GM12801 (cell line): ENCODE measurements around the gene GKN1.

Experiments
- TF ChIP-seq, protein P1 (sequence below): IDR thresholded peaks from one replicate; pipeline ENCODE4 v1.5.1; 2011; ENCODE audit warnings: control low read depth; ENCODE audit not compliant: insufficient read length; ENCODE audit errors: extremely low read depth

GKN1 gene

DNA sequence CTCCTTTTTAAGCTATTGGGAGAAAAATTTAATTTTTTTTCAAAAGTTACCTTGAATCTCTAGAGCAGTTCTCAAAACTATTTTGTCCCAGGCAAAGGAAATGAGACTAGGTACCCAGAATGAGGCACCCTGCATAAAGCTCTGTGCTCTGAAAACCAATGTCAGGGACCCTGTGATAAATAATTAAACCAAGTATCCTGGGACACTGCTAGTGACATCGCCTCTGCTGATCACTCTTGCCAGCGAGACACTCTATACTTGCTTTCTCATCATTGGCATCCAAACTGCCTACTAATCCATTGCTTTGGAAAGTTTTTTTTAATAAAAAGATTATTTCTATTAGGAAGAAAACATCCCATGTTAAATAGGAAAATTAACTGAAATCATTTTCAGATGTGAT is 1.4 kb downstream of the GKN1 start:
- TF ChIP-seq, protein P1, sequence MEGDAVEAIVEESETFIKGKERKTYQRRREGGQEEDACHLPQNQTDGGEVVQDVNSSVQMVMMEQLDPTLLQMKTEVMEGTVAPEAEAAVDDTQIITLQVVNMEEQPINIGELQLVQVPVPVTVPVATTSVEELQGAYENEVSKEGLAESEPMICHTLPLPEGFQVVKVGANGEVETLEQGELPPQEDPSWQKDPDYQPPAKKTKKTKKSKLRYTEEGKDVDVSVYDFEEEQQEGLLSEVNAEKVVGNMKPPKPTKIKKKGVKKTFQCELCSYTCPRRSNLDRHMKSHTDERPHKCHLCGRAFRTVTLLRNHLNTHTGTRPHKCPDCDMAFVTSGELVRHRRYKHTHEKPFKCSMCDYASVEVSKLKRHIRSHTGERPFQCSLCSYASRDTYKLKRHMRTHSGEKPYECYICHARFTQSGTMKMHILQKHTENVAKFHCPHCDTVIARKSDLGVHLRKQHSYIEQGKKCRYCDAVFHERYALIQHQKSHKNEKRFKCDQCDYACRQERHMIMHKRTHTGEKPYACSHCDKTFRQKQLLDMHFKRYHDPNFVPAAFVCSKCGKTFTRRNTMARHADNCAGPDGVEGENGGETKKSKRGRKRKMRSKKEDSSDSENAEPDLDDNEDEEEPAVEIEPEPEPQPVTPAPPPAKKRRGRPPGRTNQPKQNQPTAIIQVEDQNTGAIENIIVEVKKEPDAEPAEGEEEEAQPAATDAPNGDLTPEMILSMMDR: no peak

DNA sequence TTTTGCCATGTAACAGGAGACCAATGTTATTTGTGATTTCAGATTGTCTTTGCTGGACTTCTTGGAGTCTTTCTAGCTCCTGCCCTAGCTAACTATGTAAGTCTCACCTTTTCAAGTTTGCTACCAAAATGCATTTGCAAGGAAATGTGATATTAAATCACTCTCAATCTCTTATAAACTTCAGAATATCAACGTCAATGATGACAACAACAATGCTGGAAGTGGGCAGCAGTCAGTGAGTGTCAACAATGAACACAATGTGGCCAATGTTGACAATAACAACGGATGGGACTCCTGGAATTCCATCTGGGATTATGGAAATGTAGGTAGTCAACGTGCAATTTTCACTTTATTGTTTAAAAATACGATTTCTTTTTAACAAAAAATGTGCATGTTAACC is 3.0 kb downstream of the GKN1 start:
- TF ChIP-seq, protein P1: no peak

DNA sequence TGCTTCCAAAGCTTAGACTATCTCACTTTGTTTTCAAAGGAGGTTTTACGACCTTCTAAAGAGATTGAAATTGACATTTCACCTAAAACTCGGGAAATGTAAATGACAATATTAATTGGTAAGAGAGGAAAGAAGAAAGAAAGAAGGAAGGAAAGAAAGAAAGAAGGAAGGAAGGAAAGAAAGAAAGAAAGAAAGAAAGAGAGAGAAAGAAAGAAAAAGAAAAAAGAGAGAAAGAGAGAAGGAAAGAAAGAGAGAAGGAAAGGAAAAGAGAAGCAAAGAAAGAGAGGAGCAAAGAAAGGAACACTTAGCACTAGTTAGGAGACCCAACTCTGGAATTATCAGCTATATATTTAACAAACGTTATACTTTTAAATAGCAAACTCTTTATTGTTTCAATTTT is 3.7 kb downstream of the GKN1 start:
- TF ChIP-seq, protein P1: no peak

DNA sequence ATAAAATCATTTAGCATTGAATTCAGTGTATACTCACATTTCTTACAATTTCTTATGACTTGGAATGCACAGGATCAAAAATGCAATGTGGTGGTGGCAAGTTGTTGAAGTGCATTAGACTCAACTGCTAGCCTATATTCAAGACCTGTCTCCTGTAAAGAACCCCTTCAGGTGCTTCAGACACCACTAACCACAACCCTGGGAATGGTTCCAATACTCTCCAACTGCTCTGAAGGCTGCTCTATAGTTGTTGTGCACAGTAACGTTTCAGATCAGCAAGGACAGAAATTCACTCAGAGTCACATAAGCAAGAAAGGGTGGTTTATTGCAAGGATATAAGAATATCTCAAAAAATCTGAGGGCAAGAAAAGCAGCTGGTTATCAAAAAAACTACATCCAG is 6.5 kb downstream of the GKN1 start:
- TF ChIP-seq, protein P1: no peak

DNA sequence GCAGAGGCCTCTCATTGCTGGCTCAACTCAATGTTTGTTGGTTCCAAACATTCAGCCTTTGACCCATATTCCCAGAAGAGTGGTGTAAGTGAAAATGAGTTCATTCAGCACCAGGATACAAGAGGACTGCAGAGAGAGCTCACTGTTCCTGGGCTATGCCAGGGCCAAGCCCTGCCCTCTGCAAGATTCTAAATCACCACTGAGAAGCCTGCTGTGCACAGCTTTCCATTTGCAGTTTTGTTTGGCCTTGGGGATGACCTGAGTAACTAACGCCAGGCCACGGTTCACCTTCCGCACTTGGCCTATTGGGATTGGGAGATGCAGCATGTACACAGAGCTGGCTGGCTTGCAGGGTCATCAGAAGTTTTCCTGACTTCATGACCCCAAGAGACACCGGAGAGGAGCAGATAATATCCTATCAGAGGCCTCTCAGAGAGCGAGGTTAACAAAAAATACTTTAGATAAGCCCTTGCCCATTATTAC is 12.6 kb downstream of the GKN1 start:
- TF ChIP-seq, protein P1: no peak

DNA sequence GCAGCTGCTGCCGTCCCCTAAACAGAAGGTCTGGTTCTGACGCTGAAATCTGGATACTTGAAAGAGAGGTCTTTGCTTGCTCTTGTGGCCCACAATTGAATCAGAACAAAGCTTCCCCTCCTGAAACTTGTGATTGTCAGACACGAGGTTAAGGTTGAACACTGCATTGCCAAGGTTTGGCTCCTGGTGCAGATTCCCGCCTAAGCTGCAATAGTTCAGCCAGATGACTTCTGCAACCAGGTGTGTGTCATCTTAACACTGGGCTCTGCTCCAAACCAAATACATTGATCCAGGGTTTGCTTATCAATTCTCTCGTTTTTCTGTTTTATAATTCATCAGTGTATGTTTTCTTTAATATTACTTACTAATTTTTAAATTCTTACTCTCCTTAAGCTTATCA is 14.6 kb downstream of the GKN1 start:
- TF ChIP-seq, protein P1: no peak

DNA sequence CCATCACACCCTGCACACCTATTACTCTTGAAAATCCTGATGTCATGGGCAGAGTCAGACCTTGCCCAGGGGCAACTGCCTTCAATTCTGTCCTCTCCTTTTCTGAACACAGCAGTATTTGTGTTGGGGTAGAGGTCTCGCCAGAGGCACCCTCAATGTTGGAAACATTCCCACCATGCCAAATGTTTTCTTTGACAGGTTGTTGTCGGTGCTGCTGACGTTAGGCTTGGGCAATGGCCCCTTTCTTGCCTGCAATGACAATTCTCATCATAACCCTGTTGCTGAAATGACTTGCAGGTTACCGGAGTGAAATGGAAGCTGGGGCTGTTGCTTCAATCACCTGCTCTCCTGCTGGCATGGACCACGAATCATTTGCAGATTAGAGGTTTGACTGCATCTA is 17.9 kb downstream of the GKN1 start:
- TF ChIP-seq, protein P1: no peak

DNA sequence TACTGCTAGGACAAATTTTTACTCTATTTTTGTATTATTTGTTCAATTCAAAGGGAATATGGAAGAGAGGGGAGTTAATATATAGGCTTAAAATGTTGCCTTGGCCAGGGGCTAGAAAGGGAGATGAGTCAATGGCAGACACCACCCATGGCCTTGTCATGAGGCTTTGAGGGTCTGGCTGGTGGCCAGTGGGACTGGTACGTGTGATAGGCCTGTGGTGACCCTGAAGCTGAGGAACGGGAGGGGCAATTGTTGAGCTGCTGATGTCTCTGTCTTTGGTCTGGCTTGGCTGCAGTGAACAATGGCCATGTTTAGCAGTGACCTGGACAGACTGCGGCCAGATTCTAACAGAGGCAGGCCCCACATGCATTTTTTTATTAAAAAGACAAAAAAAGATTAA is 18.5 kb downstream of the GKN1 start:
- TF ChIP-seq, protein P1: no peak
